ENCODE measurements around the gene MAP3K14. TPM values are rescaled to one million over a fixed set of nuclear protein-coding genes. Genes with fewer than 3 reads are reported as not detected.

Gene MAP3K14
- total RNA-seq, 1 donor from 2014 or later: 9.8 TPM

- no peak for DNase-seq (ENCODE audit: low spot score in 2 of 2, unreplicated experiment in 2 of 2)
- Mint-ChIP-seq H3K4me1 (peaks cover 8% of the 10 kb centered on the region), H3K4me3 (no peak overlapping the region), H3K27me3 (ENCODE audit: low read depth) (peaks cover 31% of the 10 kb centered on the region), H3K36me3 (no peaks in the 10 kb centered on the region), H3K27ac (no peak overlapping the region), H3K9me3 (no peaks in the 10 kb centered on the region)
- TF ChIP-seq CTCF (IDR thresholded peaks at IDR 0.05; ENCODE audit: unreplicated experiment): no peak
Measured at GRCh38 chr17:45230787-45231480, 85.9 kb downstream of the MAP3K14 start.

GRCh38 chr17:45230410-45230786 lies 86.4 kb downstream of the MAP3K14 start:
- Mint-ChIP-seq H3K9me3 (no peaks in the 10 kb centered on the region), H3K27me3 (ENCODE audit: low read depth) (peaks cover 30% of the 10 kb centered on the region), H3K27ac (no peak overlapping the region), H3K36me3 (no peaks in the 10 kb centered on the region), H3K4me3 (no peak overlapping the region), H3K4me1 (peaks cover 8% of the 10 kb centered on the region)
- DNase-seq (ENCODE audit: low spot score in 2 of 2, unreplicated experiment in 2 of 2): no peak
- TF ChIP-seq CTCF (IDR thresholded peaks at IDR 0.05; ENCODE audit: unreplicated experiment): no peak

- Mint-ChIP-seq H3K36me3 (no peaks in the 10 kb centered on the region), H3K4me3 (no peak overlapping the region), H3K27ac (no peak overlapping the region), H3K27me3 (ENCODE audit: low read depth) (peaks cover 30% of the 10 kb centered on the region), H3K4me1 (peaks cover 8% of the 10 kb centered on the region), H3K9me3 (no peaks in the 10 kb centered on the region)
- DNase-seq (ENCODE audit: low spot score in 2 of 2, unreplicated experiment in 2 of 2): no peak
- no peak for TF ChIP-seq CTCF (IDR thresholded peaks at IDR 0.05; ENCODE audit: unreplicated experiment)
Measured at GRCh38 chr17:45229681-45230409, 87.0 kb downstream of the MAP3K14 start.

- Mint-ChIP-seq H3K4me3 (no peak overlapping the region), H3K27me3 (ENCODE audit: low read depth) (peaks cover 32% of the 10 kb centered on the region), H3K36me3 (no peaks in the 10 kb centered on the region), H3K4me1 (peaks cover 8% of the 10 kb centered on the region), H3K9me3 (no peaks in the 10 kb centered on the region), H3K27ac (no peak overlapping the region)
- no peak for DNase-seq (ENCODE audit: low spot score in 2 of 2, unreplicated experiment in 2 of 2)
- TF ChIP-seq CTCF (IDR thresholded peaks at IDR 0.05; ENCODE audit: unreplicated experiment): no peak
Measured at GRCh38 chr17:45228763-45229539, 87.9 kb downstream of the MAP3K14 start.

GRCh38 chr17:45227926-45228762 lies 88.7 kb downstream of the MAP3K14 start:
- no peak for DNase-seq (ENCODE audit: low spot score in 2 of 2, unreplicated experiment in 2 of 2)
- Mint-ChIP-seq H3K27ac (no peak overlapping the region), H3K36me3 (no peaks in the 10 kb centered on the region), H3K27me3 (ENCODE audit: low read depth) (peaks cover 34% of the 10 kb centered on the region), H3K4me1 (peaks cover 8% of the 10 kb centered on the region), H3K9me3 (no peaks in the 10 kb centered on the region), H3K4me3 (no peak overlapping the region)
- TF ChIP-seq CTCF (IDR thresholded peaks at IDR 0.05; ENCODE audit: unreplicated experiment): no peak
